Keratinocyte (primary cell): ENCODE measurements around the gene RNF169.

Source experiments
- CTCF ChIP-seq, 3 experiments: IDR thresholded peaks in 1 of 3; conservative IDR thresholded peaks in 1 of 3; optimal IDR thresholded peaks in 1 of 3; 2 replicates in 2 of 3; 3 replicates in 1 of 3; pipeline versions ENCODE3 to v1.5.1; 2011; ENCODE audit warnings: low read length in 3 of 3, mild to moderate bottlenecking in 3 of 3, moderate library complexity in 2 of 3, control low read depth in 1 of 3, inconsistent platforms in 1 of 3; ENCODE audit not compliant: insufficient read depth in 2 of 3; ENCODE audit errors: extremely low read depth in 1 of 3
- EZH2 ChIP-seq: IDR thresholded peaks from one replicate; pipeline ENCODE4 v1.6.1; 2012; ENCODE audit warnings: inconsistent platforms, mild to moderate bottlenecking, low read length, moderate library complexity

GRCh38 chr11:74849525-74850391 is 101.1 kb downstream of the RNF169 start:
- peak in 1 of 3 experiments; percentile 1 for TF ChIP-seq CTCF (optimal IDR thresholded peaks at IDR 0.05 in 1 of 3, IDR thresholded peaks at IDR 0.05 in 1 of 3, conservative IDR thresholded peaks at IDR 0.05 in 1 of 3; ENCODE audit: extremely low read depth in 1 of 3, insufficient read depth in 2 of 3, low read length in 3 of 3)
- TF ChIP-seq EZH2, result no peak
